HEK293T (cell line): ENCODE measurements around the gene NDUFAF4.
A peak's percentile ranks its signal among the peaks of the same experiment; 100 is the strongest.
"Not testable (repeated sequence)": the region's sequence is repeated elsewhere in the genome, so short reads cannot be mapped to it uniquely, and the experiment has no call there.

Experiments used
- CTCF ChIA-PET: fragments of 350-600 bp; formaldehyde crosslinking; extraction: SDS; loops from one replicate; lab custom pipeline; 2021; ENCODE audit warnings: antibody characterized with exemption, inconsistent platforms; lab: Yijun Ruan, JAX
- POLR2A ChIA-PET: fragments of 350-600 bp; formaldehyde crosslinking; extraction: SDS; loops from one replicate; lab custom pipeline; 2020; ENCODE audit warnings: antibody characterized with exemption, inconsistent platforms; lab: Yijun Ruan, JAX
- DNase-seq: peaks from one replicate; pipeline ENCODE4 v3.0.0; 2012; ENCODE audit warnings: mixed read lengths; ENCODE audit errors: extremely low spot score
- ARNT ChIP-seq: fragments of 450-650 bp; IDR thresholded peaks from 2 replicates; pipeline ENCODE4 v1.6.1; 2017; ENCODE audit warnings: mild to moderate bottlenecking
- BHLHE40 ChIP-seq: fragments of 450-650 bp; IDR thresholded peaks from 2 replicates; pipeline ENCODE4 v1.6.1; 2016; ENCODE audit warnings: mild to moderate bottlenecking, moderate library complexity, borderline replicate concordance
- CTBP1 ChIP-seq: fragments of 450-650 bp; IDR thresholded peaks from 2 replicates; pipeline ENCODE4 v1.6.1; 2016; ENCODE audit warnings: borderline replicate concordance
- ELF4 ChIP-seq: fragments of 450-650 bp; IDR thresholded peaks from 2 replicates; pipeline ENCODE4 v1.6.1; 2017; ENCODE audit warnings: antibody characterized with exemption
- FOXA1 ChIP-seq: fragments of 450-650 bp; IDR thresholded peaks from 2 replicates; pipeline ENCODE4 v1.6.1; 2016; ENCODE audit warnings: mild to moderate bottlenecking
- FOXK2 ChIP-seq: fragments of 450-650 bp; IDR thresholded peaks from 2 replicates; pipeline ENCODE4 v1.6.1; 2016; ENCODE audit warnings: mild to moderate bottlenecking
- FOXM1 ChIP-seq: fragments of 450-650 bp; IDR thresholded peaks from 2 replicates; pipeline ENCODE4 v1.6.1; 2017; ENCODE audit warnings: mild to moderate bottlenecking, borderline replicate concordance
- HDGF ChIP-seq: fragments of 450-650 bp; IDR thresholded peaks from 2 replicates; pipeline ENCODE4 v1.6.1; 2017; ENCODE audit warnings: antibody characterized with exemption, borderline replicate concordance
- L3MBTL2 ChIP-seq: fragments of 450-650 bp; conservative IDR thresholded peaks from 2 replicates; pipeline ENCODE4 v1.6.1; 2016; ENCODE audit warnings: mild to moderate bottlenecking
- LEF1 ChIP-seq: fragments of 450-650 bp; IDR thresholded peaks from 2 replicates; pipeline ENCODE4 v1.6.1; 2017; ENCODE audit warnings: mild to moderate bottlenecking, borderline replicate concordance
- NFRKB ChIP-seq: fragments of 450-650 bp; IDR thresholded peaks from 2 replicates; pipeline ENCODE4 v1.6.1; 2016; ENCODE audit warnings: mild to moderate bottlenecking, moderate library complexity
- SP1 ChIP-seq: fragments of 450-650 bp; IDR thresholded peaks from 2 replicates; pipeline ENCODE4 v1.6.1; 2017
- SUZ12 ChIP-seq: fragments of 450-650 bp; IDR thresholded peaks from 2 replicates; pipeline ENCODE4 v1.6.1; 2016; ENCODE audit warnings: mild to moderate bottlenecking
- TARDBP ChIP-seq: fragments of 450-650 bp; IDR thresholded peaks from 2 replicates; pipeline ENCODE4 v1.6.1; 2016
- ZNF384 ChIP-seq: fragments of 450-650 bp; IDR thresholded peaks from 2 replicates; pipeline ENCODE4 v1.6.1; 2016
- TF ChIP-seq, protein P1 (sequence below): fragments of 450-650 bp; IDR thresholded peaks from 2 replicates; pipeline ENCODE4 v1.6.1; 2016

Gene NDUFAF4

DNA sequence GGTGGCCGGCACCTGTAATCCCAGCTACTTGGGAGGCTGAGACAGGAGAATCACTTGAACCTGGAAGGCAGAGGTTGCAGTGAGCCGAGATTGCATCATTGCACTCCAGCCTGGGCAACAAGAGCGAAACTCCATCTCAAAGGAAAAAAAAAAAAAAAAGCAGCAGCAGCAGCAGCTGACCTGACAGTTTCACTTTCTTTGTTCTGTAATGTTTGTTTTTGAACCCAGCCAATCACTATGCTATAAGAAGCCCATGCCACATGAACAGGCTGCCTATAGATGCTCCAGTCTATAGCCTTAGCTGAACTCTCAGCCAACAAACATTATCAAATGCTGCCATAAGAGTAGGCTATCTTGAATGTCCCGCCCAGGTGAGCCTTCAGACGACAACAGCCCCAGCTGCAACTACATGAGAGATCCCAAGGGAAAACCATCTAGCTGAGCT is 12.5 kb downstream of the NDUFAF4 start:
- DNase-seq: not testable (repeated sequence)
- ChIA-PET POLR2A (interaction anchor here (0.7 to 1.6 kb wide), 2 partner anchors 12 to 47 kb away, joined by 4 to 7 read pairs; partner anchors contain the start of gene NDUFAF4), CTCF (interaction anchor here (0.6 kb wide), 1 partner anchor 47 kb away, joined by 3 read pairs; no protein-coding TSS in a partner anchor)
- TF ChIP-seq ZNF384: peak; percentile 46; the same call in 1 of the 2 replicates

DNA sequence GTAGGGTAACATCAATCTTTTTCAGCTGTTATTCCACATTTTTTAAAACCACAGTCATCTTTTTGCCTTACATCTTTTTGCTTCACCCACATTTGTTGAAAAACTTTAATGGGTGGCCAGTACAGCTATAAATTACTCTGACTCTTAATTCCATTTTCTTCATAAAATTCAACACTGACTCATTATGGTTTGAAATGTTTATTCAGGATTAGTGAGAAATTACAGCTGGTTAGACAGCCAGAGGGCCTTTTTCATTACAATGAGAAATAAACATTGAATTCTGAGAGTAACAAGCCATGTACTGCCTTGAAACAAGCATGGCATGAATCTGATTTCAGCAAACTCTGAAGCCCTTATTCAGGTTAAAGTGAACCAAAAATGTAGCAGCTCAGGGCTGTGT is 19.5 kb downstream of the NDUFAF4 start:
- DNase-seq: no peak
- POLR2A ChIA-PET: interaction anchor here (1.5 kb wide), 1 partner anchor 19 kb away, joined by 3 read pairs; no protein-coding TSS in a partner anchor
- CTCF ChIA-PET: interaction anchor here (1.2 kb wide), 1 partner anchor 9 kb away, joined by 3 read pairs; no protein-coding TSS in a partner anchor
- TF ChIP-seq ZNF384 (no peak), ARNT (no peak), L3MBTL2 (no peak), FOXM1 (no peak), HDGF (no peak), SUZ12 (no peak), LEF1 (no peak), NFRKB (no peak), FOXA1 (no peak), FOXK2 (no peak), BHLHE40 (no peak)

DNA sequence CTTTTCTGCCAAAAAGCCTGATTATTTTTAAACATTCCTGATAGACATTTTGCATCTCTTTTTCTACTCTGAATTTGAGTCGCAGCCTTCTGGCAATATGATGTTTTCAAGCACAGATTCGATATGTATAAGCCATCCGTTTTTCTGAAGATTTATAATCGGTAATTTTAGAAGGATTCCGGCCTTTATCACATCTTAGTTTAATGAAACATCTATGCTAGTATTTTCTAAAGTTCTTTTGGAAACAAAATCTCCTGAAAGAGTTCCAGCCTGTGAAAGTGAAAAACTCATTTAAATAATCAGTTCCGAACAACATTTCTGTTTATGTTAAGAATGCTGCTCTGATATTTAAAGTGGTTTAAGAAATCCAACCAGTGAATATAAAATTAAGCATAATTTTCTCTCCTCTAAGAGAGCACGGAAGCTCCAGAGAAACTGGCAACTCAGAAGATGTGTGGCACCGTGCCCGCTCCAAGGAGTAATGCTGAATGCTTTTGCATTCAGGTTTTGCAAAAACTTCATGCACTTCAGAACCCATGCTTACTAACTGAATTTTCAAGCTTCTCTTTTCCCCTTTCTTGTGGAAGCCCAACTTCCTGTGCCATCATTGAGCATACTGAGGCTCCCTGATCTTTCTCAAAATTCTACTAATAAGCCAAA is 20.7 kb downstream of the NDUFAF4 start:
- CTCF ChIA-PET: no interaction called here
- POLR2A ChIA-PET: interaction anchor here (1.5 kb wide), 1 partner anchor 20 kb away, joined by 3 read pairs; no protein-coding TSS in a partner anchor
- no peak for DNase-seq
- TF ChIP-seq HDGF (no peak), NFRKB (no peak), FOXM1 (no peak), ELF4 (no peak), TARDBP (no peak), SUZ12 (no peak), ZNF384 (no peak), FOXA1 (no peak), FOXK2 (no peak), BHLHE40 (no peak)

DNA sequence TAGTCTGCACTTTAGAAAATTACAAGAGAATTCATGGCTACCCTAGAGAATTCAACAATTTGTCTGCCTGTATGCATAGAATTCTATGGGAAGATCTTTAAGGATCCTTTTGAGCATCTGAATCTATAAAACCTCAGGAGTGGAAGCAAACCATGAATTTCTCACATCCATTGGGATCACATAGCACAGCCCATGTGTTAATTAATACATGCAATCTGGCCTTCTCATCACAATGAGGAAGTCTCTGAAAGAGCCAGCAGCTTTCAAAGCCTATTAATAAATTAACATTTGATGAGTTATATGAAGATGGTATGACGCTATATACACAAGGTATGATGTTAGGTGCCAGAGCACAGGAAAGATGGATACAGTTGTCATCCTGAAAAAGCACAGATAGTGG is 24.7 kb downstream of the NDUFAF4 start:
- ChIA-PET POLR2A (no interaction called here), CTCF (no interaction called here)
- TF ChIP-seq FOXK2 (no peak), ARNT (no peak), TARDBP (no peak), HDGF (no peak), ELF4 (no peak)
- TF ChIP-seq, protein P1, sequence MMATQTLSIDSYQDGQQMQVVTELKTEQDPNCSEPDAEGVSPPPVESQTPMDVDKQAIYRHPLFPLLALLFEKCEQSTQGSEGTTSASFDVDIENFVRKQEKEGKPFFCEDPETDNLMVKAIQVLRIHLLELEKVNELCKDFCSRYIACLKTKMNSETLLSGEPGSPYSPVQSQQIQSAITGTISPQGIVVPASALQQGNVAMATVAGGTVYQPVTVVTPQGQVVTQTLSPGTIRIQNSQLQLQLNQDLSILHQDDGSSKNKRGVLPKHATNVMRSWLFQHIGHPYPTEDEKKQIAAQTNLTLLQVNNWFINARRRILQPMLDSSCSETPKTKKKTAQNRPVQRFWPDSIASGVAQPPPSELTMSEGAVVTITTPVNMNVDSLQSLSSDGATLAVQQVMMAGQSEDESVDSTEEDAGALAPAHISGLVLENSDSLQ: no peak
- DNase-seq: no peak

DNA sequence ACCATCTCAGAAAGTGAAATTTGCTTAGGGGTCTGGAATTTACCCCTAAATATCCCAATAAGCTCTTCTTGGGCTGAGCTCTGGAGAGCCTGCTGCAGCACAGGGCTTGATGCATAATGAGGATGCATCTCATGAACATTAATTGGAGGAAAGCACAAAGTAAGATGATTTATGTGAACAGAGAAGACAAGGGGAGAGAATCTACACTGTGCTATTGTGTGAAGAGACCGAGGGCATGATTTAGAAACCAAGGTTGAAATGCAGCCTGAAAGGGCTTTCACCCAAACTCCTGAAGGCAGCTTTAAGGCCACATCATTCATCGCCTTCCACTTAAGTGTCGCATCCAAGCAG is 32.7 kb downstream of the NDUFAF4 start:
- TF ChIP-seq HDGF (no peak), TARDBP (no peak), LEF1 (no peak), ZNF384 (no peak), L3MBTL2 (no peak), FOXK2 (no peak), ARNT (no peak), ELF4 (no peak), FOXM1 (no peak), NFRKB (no peak), FOXA1 (no peak), CTBP1 (no peak), BHLHE40 (no peak), SUZ12 (no peak), SP1 (no peak)
- TF ChIP-seq, protein P1: no peak
- POLR2A ChIA-PET: no interaction called here
- CTCF ChIA-PET: no interaction called here
- no peak for DNase-seq

DNA sequence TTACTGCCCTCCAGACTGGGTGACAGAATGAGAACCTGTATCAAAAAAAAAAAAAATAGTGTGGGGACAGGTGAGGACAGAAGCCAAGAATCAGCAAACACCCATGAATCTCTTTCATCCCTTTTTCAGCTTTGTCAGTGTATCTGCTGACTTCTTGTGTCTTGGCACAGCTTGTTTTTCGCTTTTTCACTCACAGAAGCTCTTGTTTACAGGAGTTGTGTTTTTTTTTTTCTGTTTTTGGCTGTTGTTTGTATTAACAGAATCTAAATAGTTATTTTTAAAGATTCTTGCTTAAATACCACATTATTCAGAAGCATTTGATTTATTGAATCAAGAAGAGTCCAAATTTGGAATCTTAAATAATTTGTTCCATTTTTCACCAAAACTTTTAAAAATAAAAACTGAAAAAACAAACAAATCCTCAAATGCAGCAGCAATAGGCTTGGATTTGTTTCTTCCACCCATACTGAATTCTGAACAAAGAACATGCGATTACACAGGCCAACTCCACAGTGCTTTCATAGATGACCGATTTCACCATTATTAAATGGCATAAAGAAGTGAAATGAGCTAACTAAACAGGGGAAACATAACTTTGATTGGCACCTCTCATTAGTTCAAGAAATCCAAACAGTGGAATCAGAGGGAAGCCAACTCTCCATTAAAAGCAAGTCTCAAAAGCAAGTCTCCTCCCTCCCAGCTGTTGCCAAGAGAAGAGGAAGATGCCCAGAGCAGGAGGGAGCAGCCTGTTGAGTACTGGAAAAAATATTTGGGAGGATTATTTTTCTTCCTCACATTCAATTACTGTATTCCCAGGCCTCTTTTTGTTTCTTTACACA is 33.3 kb downstream of the NDUFAF4 start:
- POLR2A ChIA-PET: no interaction called here

DNA sequence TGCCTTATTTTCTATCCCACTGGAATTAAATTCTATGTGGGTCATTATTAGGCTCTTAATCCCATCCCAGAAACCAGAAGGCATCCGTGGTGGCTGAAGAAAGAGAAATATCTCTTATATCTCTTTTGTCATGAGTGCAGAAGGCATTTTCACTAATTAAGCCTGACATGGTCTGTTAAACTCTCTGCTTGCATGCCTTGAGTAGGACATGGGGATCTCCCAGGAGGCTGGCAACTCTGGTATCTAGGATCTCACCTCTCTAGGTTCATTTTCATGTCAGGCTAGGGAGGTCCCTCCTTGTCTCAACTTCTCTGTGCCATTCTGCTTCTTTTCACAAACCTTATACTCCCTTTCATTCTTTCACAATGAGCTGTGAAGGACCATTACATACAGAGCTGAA is 35.1 kb downstream of the NDUFAF4 start:
- no peak for DNase-seq
- POLR2A ChIA-PET: no interaction called here
- TF ChIP-seq FOXK2: no peak
- TF ChIP-seq BHLHE40: no peak
- TF ChIP-seq HDGF: no peak
- no peak for TF ChIP-seq ELF4
- TF ChIP-seq FOXA1: no peak
- no peak for TF ChIP-seq NFRKB
- TF ChIP-seq L3MBTL2: no peak
- TF ChIP-seq ZNF384: no peak
- no peak for TF ChIP-seq SUZ12
- CTCF ChIA-PET: no interaction called here

More for the DNA sequence above, 33.3 kb downstream of the NDUFAF4 start:
- CTCF ChIA-PET: no interaction called here
- TF ChIP-seq ARNT: no peak
- TF ChIP-seq L3MBTL2: no peak
- no peak for TF ChIP-seq HDGF
- no peak for TF ChIP-seq TARDBP
- TF ChIP-seq BHLHE40: no peak
- no peak for DNase-seq
